Activated naive CD4-positive, alpha-beta T cell treated with anti-CD3 and anti-CD28 coated beads, Interleukin-2, amount 50 U/mL, for 72 hours (primary cell): Measurements from ENCODE around the gene IRF5. TPM values are rescaled to one million over a fixed set of nuclear protein-coding genes. Genes with fewer than 3 reads are reported as not detected.
A peak's percentile ranks its signal among the peaks of the same experiment; 100 is the strongest.
"Not testable (repeated sequence)": the region's sequence is repeated elsewhere in the genome, so short reads cannot be mapped to it uniquely, and the experiment has no call there.

ENCODE experiments used
- ATAC-seq, 2 donors: fragments of 150-1000 bp; cut with Tn5 transposase; 2 replicates each; pipeline ENCODE4 v1.10.0; 2021; ENCODE audit warnings: mild to moderate bottlenecking in 2 of 2, moderate library complexity in 2 of 2
- DNase-seq, 2 donors: peaks; one replicate each; pipeline ENCODE4 v3.0.0; 2021 to 2022; ENCODE audit warnings: low spot score in 2 of 2
- H3K27ac Mint-ChIP-seq, 2 donors: one replicate each; pipeline ENCODE4 v1.8.0; 2022; ENCODE audit warnings: mild to moderate bottlenecking in 2 of 2, mixed read lengths in 2 of 2
- H3K36me3 Mint-ChIP-seq, 2 donors: one replicate each; pipeline ENCODE4 v1.8.0; 2022; ENCODE audit warnings: mixed read lengths in 2 of 2
- H3K9me3 Mint-ChIP-seq, 2 donors: one replicate each; pipeline ENCODE4 v1.8.0; 2022; ENCODE audit warnings: mixed read lengths in 2 of 2
- total RNA-seq, 2 donors: library from RNA; stranded (reverse); gene quantifications; one replicate each; pipeline ENCODE4 v1.2.3, GENCODE V29; 2022

Gene IRF5
- total RNA-seq, 2 donors from 2014 or later, result 6.1 to 9.7 TPM

GRCh38 chr7:128902761-128903585, 34.8 kb upstream of the IRF5 start:
- peaks cover 4 to 11% of the 10 kb centered on the region in 2 donors for H3K9me3 Mint-ChIP-seq
- DNase-seq (no peak), ATAC-seq (no peak)
- H3K27ac Mint-ChIP-seq, result no peak overlapping the region
- H3K36me3 Mint-ChIP-seq, result peaks cover 5 to 6% of the 10 kb centered on the region in 2 donors

GRCh38 chr7:128903621-128904361, 33.9 kb upstream of the IRF5 start:
- no peak for DNase-seq
- Mint-ChIP-seq H3K27ac (no peak overlapping the region), H3K9me3 (peaks cover 0 to 6% of the 10 kb centered on the region in 2 donors), H3K36me3 (no peaks in the 10 kb centered on the region)
- ATAC-seq, result no peak

GRCh38 chr7:128904381-128905197, 33.1 kb upstream of the IRF5 start:
- H3K27ac Mint-ChIP-seq, result no peak overlapping the region
- ATAC-seq (peak; percentile 86 to 87), DNase-seq (peak in 1 of 2 donors; percentile 38)
- no peaks in the 10 kb centered on the region for H3K36me3 Mint-ChIP-seq
- H3K9me3 Mint-ChIP-seq, result peaks cover 0 to 6% of the 10 kb centered on the region in 2 donors

- Mint-ChIP-seq H3K36me3 (no peaks in the 10 kb centered on the region), H3K9me3 (no peaks in the 10 kb centered on the region), H3K27ac (no peak overlapping the region)
- ATAC-seq (no peak), DNase-seq (no peak)
Measured at GRCh38 chr7:128906001-128906765, 31.5 kb upstream of the IRF5 start.

- no peaks in the 10 kb centered on the region for H3K9me3 Mint-ChIP-seq
- no peak overlapping the region for H3K27ac Mint-ChIP-seq
- DNase-seq (no peak), ATAC-seq (no peak)
- H3K36me3 Mint-ChIP-seq, result no peaks in the 10 kb centered on the region
Measured at GRCh38 chr7:128906766-128907559, 30.8 kb upstream of the IRF5 start.

- no peaks in the 10 kb centered on the region for H3K36me3 Mint-ChIP-seq
- no peaks in the 10 kb centered on the region for H3K9me3 Mint-ChIP-seq
- DNase-seq (no peak), ATAC-seq (no peak)
- H3K27ac Mint-ChIP-seq, result no peak overlapping the region
Measured at GRCh38 chr7:128908750-128909624, 28.7 kb upstream of the IRF5 start.

- Mint-ChIP-seq H3K27ac (no peak overlapping the region), H3K9me3 (no peaks in the 10 kb centered on the region), H3K36me3 (no peaks in the 10 kb centered on the region)
- DNase-seq (no peak), ATAC-seq (no peak)
Measured at GRCh38 chr7:128909625-128910568, 27.8 kb upstream of the IRF5 start.

- ATAC-seq, result no peak
- no peak within 1 kb of the TSS for H3K27ac Mint-ChIP-seq
Measured at GRCh38 chr7:128910569-128910945, 27.2 kb upstream of the IRF5 start, which contains the start of gene KCP. KCP (minus strand) TSS chr7:128910709; CDS start chr7:128910676, 33 bp downstream.

GRCh38 chr7:128911423-128912031, 26.2 kb upstream of the IRF5 start:
- DNase-seq (peak in 1 of 2 donors; percentile 44), ATAC-seq (no peak)
- H3K9me3 Mint-ChIP-seq, result no peaks in the 10 kb centered on the region
- H3K36me3 Mint-ChIP-seq, result no peaks in the 10 kb centered on the region
- H3K27ac Mint-ChIP-seq, result no peak overlapping the region

More at GRCh38 chr7:128910569-128910945, 27.2 kb upstream of the IRF5 start, which contains the start of gene KCP:
- no peak for DNase-seq
- Mint-ChIP-seq H3K36me3 (no peaks in the 10 kb centered on the region), H3K9me3 (no peaks in the 10 kb centered on the region)

- no peaks in the 10 kb centered on the region for H3K9me3 Mint-ChIP-seq
- no peak overlapping the region for H3K27ac Mint-ChIP-seq
- ATAC-seq (no peak), DNase-seq (no peak)
- H3K36me3 Mint-ChIP-seq, result no peaks in the 10 kb centered on the region
Measured at GRCh38 chr7:128912281-128912680, 25.4 kb upstream of the IRF5 start.

- not testable (repeated sequence) for H3K9me3 Mint-ChIP-seq, DNase-seq, H3K27ac Mint-ChIP-seq, H3K36me3 Mint-ChIP-seq, ATAC-seq
Measured at GRCh38 chr7:128912709-128913495, 24.8 kb upstream of the IRF5 start.

GRCh38 chr7:128913870-128914565, 23.7 kb upstream of the IRF5 start:
- Mint-ChIP-seq H3K9me3 (no peaks in the 10 kb centered on the region), H3K27ac (no peak overlapping the region), H3K36me3 (no peaks in the 10 kb centered on the region)
- DNase-seq (no peak), ATAC-seq (no peak)
